Stimulated activated CD8-positive, alpha-beta memory T cell treated with anti-CD3 and anti-CD28 coated beads, Interleukin-4, amount 100 ng/mL, for 4 hours (primary cell): ENCODE measurements around the gene ZNF443.
"Not testable (repeated sequence)": the region's sequence is repeated elsewhere in the genome, so short reads cannot be mapped to it uniquely, and the experiment has no call there.

Experiments used
- DNase-seq, 2 donors: peaks; one replicate each; pipeline ENCODE4 v3.0.0-alpha.2; 2020; ENCODE audit warnings: low read depth in 2 of 2, low spot score in 1 of 2

The ZNF443 gene

GRCh38 chr19:12425236-12425887, 15.5 kb downstream of the ZNF443 start:
- no peak for DNase-seq

- DNase-seq: not testable (repeated sequence)
Observed at GRCh38 chr19:12417273-12417672, 23.5 kb downstream of the ZNF443 start.

GRCh38 chr19:12411893-12412292, 28.9 kb downstream of the ZNF443 start:
- DNase-seq: no peak

GRCh38 chr19:12400633-12401502, 40.0 kb downstream of the ZNF443 start, which contains the start of gene ZNF799:
Gene ZNF799 (minus strand): TSS chr19:12401271. CDS start chr19:12401070, 201 bp downstream.
- peak; percentile 58 to 71 for DNase-seq

- DNase-seq: peak in 1 of 2 donors; percentile 36
Observed at GRCh38 chr19:12399901-12400632, 40.8 kb downstream of the ZNF443 start.

- not testable (repeated sequence) for DNase-seq
Observed at GRCh38 chr19:12391148-12391547, 49.7 kb downstream of the ZNF443 start.

GRCh38 chr19:12386365-12386764, 54.5 kb downstream of the ZNF443 start:
- DNase-seq: not testable (repeated sequence)

- no peak for DNase-seq
Observed at GRCh38 chr19:12380444-12380737, 60.4 kb downstream of the ZNF443 start.

- no peak for DNase-seq
Observed at GRCh38 chr19:12379732-12380443, 60.9 kb downstream of the ZNF443 start.
